ENCODE data around the gene ANTKMT.

DNA sequence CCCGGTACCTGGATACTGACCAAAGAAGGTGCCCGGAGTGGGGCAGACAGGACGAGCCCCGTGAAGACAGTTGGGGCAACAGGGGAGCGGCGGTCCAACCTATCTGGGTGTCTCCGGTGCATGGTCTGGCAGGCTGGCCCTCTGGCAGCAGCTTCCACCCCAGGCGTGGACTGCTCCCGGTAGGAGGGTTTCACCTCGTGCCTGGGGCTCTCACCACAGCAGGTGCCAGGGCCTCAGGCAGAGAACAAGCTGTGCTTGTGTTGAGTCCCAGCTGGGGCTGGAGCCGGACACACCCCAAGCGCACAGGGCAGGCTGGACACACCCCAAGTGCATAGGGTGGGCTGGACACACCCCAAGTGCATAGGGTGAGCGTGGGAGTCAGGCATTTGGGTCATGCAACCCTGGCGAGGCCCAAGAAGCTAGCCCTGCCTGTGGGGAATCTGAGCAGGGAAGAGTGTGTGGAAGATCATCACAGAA lies 13.8 kb upstream of the ANTKMT start:
- no peak for TF ChIP-seq CTCF (IDR thresholded peaks at IDR 0.05)
- TF ChIP-seq POLR2A (IDR thresholded peaks at IDR 0.05): no peak

Measured in lower leg skin (tissue), 3 donors.